SW 1271 (cell line): Measurements from ENCODE around the gene COL4A4.

Experiments used
- DNase-seq, 2 experiments: peaks; one replicate each; lab custom pipeline; 2025; lab: John Stamatoyannopoulos, UW

Gene COL4A4

DNA sequence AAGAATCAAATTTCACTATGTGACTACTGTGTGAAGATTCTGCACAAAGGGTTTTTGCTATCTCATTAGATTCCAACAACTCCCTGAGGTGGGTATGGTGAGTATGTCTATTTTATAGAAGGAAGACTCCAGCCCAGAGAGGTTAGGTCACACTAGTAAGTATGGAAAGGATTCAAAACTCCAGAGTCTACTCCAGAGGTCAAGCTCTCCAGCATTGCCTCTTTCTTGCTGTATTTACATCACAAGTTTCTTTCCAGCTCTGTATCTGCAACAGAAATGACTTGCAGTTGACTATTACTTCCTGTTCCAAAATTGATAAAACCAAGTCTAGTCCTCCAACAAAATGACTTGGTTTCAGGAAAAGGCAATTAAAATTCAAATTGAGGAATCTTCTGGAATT, 2.1 kb downstream of the COL4A4 start:
- DNase-seq = no peak

DNA sequence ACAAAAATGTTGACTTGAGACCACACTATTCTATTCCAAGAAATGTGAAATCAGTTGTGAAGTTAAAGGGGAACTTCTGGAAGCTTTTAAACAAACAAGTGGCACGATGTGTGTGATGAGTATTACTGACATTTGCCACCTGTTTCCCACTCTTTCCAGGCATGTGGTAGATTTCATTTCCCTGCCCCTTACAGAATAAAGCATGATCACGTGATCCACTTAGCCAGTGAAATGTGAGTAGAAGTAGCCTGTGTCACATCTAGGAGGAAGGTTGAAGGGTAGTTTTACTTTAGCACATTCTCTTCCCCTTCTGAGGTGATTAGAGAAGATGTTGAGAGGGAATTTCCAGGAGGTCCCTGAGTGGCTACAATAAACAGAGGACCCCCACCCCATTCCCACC, 3.8 kb downstream of the COL4A4 start:
- DNase-seq = no peak

DNA sequence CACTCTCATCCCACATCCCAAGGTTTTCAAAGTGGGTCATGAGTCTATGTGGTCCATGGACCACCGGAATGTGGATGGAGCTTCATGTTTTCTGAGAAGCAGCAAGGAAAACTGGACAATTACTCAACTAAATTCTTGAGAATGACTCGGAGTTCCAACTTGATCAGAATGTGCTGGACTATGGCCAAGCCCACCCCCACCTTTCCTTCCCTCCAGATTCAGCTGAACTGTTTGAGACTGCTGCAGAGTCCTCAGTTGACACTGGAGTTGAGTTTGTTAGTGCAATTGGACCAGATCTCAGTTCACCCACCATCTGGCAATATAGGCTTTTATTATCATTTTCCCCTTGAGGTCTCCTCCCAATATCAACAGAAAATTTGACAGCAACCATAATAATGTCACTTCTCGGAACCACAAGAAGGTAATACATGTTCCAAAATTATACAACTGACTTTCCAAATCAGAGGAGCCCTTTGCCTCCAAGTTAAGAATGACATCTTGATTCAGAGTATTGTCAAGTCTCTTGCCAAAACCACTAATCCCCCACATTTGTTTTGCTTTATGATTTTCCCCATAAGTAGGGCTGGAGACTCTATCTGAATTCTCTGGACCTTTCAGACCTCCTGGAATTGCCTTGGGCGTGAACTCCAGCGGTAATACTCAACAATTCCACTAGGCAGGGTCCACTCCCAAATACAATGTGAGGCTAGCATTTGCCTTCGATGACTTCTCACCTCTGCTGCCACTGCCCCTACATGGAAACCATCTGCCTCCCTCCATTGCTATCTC, 8.8 kb downstream of the COL4A4 start:
- no peak for DNase-seq

DNA sequence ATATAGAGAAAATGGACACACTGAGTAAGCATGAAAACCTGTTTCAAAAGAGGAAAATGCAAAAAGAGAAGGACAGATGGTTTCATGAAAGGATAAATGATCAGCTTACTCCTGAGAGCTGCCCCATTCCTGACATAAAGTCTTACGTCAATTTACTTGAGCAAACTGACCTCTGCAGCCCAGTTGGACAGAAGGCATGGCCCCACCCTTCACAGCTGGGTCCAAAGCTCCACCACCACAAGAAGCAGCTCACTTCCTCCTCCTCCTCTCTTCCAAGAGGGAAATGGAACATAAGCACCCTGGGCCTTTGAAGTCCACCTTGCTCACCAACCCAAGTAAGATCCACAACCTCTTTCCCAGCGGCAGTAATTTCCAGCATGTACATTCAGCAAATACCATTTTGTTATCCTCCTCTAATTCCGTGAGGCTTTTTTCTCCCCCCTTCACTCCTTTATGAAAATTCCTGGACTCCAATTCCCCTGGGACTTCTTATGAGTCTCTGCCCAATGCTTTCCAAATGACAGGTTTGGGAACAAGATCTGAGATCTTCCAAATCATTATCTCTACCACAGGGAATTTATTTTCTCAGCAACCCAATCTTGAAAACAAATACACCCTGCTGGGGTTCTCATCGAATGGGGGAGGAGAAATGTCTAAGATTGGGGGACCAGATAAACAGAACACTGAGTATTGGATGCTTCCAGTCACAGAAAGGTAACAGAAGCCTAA, 10.1 kb downstream of the COL4A4 start:
- DNase-seq = no peak

DNA sequence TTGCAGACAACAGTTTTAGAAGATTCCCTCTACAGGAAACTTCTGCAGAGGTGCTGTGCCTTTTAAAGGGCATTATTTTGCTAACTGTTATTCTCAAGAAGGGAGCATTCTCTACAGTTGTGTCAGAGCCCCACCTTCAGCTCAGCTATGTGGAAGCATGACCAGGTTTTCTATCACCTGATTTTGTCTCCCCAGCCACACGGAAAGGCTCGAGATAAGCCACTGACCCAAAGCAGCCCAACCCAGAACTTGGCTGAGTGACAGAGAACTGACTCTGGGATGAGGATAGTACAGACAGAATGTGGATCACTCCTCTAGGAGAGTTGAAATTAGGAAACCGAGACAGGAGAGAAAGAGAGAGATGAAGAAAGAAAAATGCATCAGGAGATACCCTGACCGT, 10.7 kb downstream of the COL4A4 start:
- DNase-seq = no peak

DNA sequence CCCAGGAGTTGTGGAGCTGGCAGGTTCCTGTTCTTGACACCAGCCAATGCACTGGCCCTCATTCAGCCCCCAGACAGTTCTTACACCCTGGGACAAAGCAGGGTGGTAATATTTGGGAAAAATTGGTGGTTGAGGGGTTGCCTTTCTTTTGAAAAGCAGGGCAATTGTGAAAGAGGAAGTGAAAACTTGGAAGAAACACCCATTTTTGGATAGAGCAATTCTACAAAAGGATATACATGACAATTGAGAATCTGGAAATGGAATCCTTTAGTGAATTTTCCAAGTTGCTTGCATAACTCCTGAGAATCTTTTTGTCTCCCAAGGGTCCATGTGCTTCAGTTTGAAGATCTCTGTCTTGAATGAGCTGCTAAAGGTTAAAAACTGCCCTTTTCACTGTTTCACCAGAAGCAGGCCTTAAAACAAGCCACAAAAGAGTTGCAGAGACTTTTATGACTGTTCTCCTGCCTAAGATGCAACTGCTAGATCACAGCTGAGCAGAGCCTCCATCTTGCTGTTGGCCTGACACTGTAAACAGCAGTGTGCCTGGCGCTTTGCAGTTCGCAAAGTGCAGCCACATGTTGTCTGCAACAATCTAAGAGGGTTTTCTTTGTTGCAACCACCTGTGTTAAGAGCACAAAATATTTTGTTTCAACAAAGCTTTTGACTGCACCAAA, 11.8 kb downstream of the COL4A4 start:
- DNase-seq = no peak

DNA sequence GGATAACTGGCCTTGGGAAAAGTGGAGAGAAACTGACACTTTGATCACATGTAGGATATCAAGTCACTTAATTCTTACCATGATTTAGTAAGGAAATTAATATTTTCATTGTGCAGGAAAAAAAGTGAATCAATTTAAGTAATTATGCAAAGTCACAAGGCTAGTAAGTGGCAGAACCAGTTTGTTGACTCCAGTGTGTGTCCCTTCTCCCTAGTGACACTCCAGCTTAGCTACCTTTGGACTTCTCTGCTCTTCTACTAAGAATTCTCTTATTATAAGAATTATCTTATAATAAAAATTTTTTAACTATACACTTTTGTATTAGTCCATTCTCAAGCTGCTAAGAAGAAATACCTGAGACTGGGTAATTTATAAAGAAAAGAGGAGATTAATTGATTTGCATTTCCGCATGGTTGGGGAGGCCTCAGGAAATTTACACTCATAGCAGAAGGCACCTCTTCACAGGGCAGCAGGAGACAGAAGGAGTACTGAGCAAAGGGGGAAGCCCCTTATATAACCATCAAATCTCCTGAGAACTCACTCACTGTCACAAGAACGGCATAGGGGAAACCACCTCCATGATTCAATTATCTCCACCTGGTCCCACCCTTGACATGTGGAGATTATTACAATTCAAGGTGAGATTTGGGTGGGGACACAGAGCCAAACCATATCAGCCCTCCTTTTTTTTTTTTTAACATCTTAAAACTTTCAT, 13.6 kb downstream of the COL4A4 start:
- DNase-seq = no peak

DNA sequence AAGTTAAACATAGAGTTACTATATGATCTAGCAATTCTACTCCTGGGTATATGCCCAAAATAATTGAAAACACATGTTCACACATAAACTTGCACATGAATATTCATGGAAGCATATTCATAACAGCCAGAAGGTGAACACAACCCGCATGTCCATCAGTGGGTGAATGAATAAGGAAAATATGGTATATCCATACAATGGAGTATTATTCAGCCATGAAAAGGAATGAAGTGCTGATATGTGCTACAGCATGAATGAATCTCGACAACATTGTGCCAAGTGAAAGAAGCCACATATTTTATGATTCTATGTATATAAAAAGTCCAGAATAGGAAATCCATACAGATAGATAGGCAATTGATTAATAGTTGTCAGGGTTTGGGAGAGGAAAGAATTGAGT, 15.9 kb downstream of the COL4A4 start:
- DNase-seq = no peak

DNA sequence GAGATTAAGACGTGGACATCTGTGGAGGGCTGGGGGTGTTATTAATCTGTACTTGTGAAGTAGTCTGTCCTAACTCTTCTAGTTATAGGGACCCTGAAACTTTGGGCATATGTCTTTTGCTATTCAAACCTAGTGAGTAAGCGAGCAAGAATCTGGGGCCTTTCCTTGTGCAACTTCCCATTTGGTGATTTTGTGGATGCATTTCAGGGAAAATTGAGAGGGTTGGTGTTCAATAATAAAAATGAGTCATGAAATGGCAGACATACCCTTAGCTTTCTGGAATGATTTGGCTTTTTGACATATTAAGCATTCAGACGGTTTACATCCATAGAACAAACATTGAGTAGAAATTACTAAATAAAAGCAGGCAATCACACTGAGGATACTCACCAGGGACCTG, 17.0 kb downstream of the COL4A4 start:
- no peak for DNase-seq

DNA sequence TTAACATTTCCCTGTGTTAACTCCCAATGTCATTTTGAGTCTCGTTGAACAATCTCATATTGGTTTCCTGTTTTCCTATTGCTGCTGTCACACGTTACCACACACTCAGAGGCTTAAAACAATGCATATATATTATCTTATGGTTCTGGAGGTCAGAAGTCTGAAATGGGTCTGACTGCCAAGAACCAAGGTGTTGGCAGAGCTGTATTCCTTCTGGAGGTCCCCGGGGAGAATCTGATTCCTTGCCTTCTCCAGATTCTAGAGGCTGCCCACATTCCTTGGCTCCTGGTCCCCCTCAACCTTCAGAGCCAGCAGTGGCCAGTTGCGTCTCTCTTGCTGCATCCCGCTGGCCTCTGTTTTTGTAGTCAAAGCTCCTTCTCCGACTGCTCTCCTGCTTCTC, 17.5 kb downstream of the COL4A4 start:
- no peak for DNase-seq

DNA sequence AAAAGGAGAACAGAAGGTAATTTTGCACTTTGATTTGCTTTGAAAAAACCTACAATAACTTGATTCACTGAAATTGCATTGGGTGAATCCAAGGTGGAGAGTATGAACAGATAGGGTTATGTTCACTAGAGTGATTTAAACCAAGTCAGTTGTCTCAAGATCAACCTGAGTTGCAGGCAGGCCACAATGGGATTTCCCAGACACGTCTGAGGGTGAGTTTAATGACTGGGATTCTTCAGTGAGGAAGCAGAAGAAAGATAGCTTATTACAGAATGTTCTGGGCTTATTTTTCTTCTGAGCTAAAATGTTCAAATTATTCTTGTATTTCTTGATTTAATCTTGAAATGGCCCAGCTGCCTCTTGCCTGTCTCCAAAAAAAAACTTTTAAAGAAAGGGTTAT, 20.1 kb downstream of the COL4A4 start:
- DNase-seq = no peak

DNA sequence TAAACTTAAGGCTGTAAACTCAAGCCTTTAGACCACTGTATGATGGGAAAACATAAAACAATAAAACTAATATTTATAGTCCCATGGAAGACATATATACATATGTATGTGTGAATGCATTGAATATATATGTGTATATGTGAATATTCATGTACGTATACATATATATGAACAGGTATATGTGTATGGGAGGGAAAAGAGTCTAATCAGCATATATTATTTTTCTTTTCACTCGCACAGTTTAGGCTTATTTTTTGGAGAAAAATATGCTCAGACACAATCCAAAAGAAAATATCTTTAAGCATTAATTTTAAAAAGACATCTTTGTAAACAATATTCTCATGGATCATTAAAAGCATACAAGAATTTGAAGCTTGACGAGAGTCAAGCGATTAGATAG, 22.7 kb downstream of the COL4A4 start:
- DNase-seq = no peak

DNA sequence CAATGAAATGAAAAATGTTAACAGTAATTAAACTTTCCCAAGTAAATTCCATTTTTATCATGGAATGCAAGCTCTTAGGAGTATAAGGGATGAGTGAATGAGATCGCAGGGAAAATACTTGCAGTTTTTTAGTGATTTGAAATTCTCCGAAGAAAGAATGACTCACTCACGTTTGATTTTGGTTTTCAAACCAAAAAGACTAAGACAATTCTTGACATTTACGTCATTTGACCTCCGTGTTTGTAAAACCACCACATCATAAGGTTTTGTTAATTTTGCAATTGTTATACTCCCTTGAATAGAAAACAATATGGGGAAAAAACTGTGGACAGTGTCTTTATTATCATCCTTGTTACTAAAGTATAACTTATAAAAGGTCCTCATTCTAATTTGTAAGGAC, 29.4 kb downstream of the COL4A4 start:
- no peak for DNase-seq

DNA sequence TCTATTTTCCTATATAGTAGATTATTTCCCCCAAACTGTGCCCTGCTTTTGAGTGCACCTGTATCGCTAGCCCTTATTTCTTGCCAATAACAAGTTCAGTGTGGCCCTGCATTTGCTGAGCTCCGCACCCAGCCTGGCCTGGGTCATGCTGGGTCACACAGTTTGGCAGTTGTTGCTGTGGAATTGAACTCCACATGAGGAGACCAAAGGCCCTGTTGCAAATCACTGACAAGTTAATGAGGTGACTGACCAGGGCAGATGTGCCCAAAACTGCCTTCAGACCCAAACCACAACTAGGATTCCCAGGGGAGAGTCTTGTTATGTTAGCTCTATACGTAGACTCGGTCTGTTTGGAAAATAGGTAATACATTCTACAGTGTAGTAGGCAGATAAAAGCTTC, 31.0 kb downstream of the COL4A4 start:
- DNase-seq = no peak

DNA sequence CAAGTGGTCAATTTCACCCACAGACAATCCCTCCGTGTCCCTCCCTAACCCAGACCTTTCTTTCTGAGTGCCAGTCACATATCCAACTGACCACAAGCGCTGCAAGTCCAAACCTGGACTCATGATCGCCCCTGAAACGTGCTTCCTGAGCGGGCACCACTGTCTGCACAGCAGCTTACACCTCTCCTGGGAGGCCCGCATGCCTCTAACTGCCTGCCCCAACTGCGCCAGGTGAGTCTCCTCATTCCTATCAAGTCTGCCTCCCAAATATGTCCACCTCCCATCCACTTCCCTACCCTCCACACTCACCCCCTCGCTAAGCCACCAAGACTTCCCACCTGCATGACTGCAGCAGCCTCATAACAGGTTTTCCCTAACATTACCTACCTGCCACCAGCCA, 33.4 kb downstream of the COL4A4 start:
- DNase-seq = no peak

DNA sequence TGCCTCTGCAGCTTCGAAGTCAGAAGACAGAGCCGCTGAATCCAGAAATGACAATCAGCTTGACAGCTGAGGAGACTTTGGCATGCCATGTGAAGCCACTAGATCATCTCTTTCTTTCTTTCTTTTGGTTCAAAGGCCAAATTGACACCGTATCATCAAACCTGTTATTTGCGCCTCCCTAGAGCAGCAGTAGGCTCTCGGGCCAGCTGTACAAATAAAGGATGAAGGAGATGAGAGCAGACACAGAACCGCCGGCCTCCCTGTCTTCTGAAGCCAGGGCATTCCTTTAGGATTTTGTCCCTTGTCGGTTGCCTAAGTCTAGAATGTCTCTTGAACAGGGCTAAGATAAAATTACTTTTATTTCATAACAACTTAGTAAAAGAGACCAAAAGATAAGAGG, 36.8 kb downstream of the COL4A4 start:
- DNase-seq = no peak

DNA sequence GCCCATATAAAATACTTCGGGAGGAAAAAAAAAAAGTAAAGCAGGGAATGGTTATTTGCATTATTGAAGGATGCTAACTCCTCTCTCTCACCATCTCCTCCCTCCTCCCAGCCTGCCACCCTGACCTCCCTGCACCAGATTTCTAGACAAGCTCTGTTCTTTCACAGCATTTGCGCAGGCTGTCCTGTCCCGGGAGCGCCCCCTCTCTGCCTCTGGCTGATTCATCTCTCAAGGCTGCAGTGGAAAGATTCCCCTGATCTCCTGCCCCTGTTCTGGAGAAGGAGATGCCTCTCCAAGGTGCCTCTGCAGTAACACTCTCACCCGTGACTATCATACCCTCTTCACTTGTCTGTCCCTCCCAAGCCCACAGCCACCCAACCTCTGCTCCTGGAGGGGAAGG, 38.5 kb downstream of the COL4A4 start:
- no peak for DNase-seq

DNA sequence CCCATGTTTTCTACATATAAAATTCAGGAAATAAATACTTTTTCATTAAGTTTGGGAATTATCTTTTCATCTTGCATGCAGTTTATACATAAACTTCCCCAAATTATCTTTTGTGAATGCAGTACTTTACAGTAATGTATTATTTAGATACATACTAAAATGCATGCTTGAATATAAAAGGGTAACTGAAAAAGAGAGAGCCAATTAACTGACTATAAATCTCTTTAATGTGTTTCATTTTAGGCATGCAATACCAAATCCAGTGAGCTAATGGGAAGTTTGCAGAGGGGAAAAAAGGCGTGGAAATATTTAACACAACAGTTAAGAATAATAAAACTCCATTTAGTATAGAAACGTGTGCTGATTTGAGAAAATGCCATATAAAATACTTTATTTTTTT, 39.2 kb downstream of the COL4A4 start:
- no peak for DNase-seq

DNA sequence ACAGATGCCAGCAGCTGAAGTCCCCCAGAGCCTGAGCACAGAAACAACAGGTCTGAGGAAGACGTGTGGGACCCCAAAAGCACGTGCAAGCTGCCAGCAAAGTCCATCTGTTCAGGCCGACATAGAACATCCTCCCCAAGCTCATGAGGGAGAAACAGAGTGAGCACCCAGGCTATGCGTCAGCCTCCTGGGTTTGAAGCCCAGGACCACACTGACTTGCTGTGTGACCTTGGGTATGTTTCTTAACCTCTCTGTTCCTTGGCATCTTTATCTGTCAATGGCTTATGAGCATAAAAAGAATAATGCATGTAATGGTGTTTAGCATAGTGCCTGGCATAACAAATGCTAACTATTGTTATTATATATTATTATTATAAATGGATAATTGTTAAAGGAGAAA, 40.3 kb downstream of the COL4A4 start:
- no peak for DNase-seq

DNA sequence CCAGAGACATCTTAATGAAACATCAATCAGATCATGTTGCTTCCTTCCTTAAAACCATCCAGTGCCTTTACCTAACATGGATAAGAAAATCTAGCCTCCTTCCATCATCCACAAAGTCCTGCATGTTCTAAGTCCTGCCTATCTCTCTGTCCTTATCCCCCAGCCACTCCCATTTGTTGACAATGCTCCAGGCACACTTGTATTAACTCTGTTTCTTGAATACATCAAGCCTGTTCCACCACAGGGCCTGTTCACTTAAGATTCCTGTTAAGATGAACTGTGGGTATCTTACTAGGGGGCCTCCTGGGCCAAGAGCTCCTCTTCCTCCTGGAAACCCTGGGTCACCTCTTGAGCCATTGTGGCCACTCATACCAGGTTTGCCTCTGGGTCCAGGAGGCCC, 45.7 kb downstream of the COL4A4 start:
- no peak for DNase-seq

DNA sequence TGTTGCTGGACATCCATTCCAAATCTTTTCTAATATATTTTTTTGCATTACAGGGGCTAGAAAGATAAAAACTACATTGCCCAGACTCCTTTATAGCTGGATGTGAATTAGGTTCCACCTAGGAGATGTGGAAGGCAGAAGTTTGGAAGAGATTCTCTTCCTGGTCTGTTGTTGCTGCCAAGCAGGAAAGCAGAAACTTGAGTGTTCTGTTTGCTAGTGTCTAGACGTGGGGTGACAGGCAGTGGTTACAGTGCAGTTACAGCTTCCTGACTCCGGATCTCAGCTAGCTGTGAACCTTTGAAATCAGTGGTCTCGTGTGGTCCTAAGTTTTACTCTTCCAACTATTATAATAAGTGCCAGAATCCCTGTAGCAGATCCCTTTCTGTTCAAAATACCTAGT, 46.2 kb downstream of the COL4A4 start:
- DNase-seq = no peak

DNA sequence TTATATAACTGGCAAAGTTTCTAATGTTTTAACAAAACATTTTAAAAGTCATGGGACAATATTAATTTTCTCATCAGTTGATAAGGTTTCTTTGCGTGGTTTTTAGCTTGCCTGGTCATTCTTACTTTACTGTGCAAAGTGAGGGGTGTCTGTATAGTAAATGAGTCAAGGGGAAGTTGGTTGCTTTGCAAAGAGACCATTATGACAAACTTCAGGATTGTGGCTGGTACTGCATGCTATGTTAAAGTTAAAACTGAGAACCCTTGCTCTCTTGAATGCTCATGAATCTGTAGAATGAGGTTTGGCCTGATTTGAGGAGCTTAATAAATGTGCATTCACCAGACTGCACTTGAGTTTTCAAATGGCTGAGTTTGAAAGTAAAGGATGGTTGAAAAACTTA, 47.0 kb downstream of the COL4A4 start:
- DNase-seq = no peak

DNA sequence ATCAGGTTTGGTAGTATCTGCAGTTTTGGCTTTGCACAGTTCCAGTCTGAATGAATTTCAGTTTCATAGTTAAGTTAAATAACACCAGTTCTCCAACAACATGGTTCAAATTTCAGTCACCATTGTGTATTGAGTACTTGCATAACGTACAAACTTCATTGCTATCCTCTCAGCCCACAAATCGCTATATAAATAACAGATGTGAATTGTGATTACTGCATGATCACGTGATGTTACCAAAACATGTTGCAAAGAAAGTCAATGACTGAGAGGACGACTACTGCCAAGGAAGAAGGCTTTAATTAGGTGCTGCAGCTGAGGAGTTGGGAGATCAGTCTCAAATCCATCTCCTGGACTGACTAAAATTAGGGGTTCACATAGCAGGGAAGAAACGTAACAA, 48.2 kb downstream of the COL4A4 start:
- no peak for DNase-seq
